WI38 (cell line): Measurements from ENCODE around the gene BBS1.

Experiments used
- H3K4me3 ChIP-seq: 2 replicates; pipeline ENCODE4 v1.5.1; 2011; ENCODE audit warnings: low read depth, mild to moderate bottlenecking, control low read depth, low read length
- CTCF ChIP-seq: IDR thresholded peaks from 2 replicates; pipeline ENCODE4 v1.5.1; 2012; ENCODE audit warnings: low read depth, mild to moderate bottlenecking, control low read depth, low read length

Gene BBS1

GRCh38 chr11:66478729-66479393 lies 31.6 kb upstream of the BBS1 start:
- H3K4me3 ChIP-seq = peak overlapping the region; percentile 89
- TF ChIP-seq CTCF = peak; percentile 74

GRCh38 chr11:66479394-66480116 lies 30.9 kb upstream of the BBS1 start:
- TF ChIP-seq CTCF = no peak
- peak overlapping the region; percentile 89 for H3K4me3 ChIP-seq

GRCh38 chr11:66480117-66480938 lies 30.1 kb upstream of the BBS1 start, which contains the start of gene DPP3:
TSS of gene DPP3 (plus strand) at chr11:66480434. CDS start at chr11:66482201, 1,767 bp downstream.
- TF ChIP-seq CTCF = no peak
- peak within 1 kb of the TSS; percentile 89 for H3K4me3 ChIP-seq

GRCh38 chr11:66484806-66485380 lies 25.5 kb upstream of the BBS1 start:
- no peak overlapping the region for H3K4me3 ChIP-seq
- TF ChIP-seq CTCF = no peak

DNA sequence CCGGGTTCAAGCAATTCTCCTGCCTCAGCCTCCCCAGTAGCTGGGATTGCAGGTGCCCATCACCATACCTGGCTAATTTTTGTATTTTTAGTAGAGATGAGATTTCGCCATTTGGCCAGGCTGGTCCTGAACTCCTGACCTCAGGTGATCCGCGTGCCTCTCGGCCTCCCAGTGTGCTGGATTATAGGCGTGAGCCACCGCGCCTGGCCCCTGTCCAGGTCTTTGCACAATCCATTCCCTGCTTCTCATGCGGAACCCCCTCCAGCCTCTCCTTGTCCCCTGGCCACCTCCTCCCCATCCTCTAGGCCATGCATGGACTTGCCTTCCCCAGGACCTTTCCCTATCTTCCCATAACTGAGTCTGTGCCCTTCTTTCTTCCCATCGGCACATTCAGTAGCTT lies 21.5 kb upstream of the BBS1 start:
- H3K4me3 ChIP-seq = no peak overlapping the region
- TF ChIP-seq CTCF = no peak

DNA sequence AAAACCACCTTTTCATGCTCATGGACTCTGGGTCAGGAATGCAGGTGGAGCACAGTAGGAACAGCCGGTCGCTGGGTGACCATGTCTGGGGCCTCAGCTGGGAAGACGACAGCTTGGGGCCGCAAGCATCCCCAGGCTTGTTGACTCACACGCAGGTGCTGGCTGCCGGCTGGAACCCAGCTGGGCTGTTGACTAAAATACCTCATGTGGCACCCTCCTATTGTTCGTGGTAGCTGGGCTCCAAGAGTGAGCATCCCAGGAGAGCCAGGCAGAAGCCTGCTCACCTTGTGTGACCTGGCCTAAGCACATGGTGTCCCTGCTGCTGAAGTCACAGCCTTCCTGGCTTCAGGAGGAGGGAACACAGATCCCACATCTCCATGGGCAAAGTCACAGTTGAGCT lies 20.8 kb upstream of the BBS1 start:
- H3K4me3 ChIP-seq = no peak overlapping the region
- no peak for TF ChIP-seq CTCF
